IMR-90 (cell line): ENCODE results near the gene KCNK6. TPM values are rescaled to one million over a fixed set of nuclear protein-coding genes. Genes with fewer than 3 reads are reported as not detected.
A peak's percentile ranks its signal among the peaks of the same experiment; 100 is the strongest.

Experiments
- ATAC-seq: fragments of 200-7000 bp; cut with Tn5 transposase; 2 replicates; pipeline ENCODE4 v1.9.1; 2020; ENCODE audit warnings: low read depth, mild to moderate bottlenecking, moderate library complexity
- BruUV-seq: library from RNA; stranded (reverse); fragments of 400-500 nt; replicated peaks from 2 replicates; lab custom pipeline; 2021; lab: Mats Ljungman, UMichigan
- CTCF ChIA-PET: fragments of 300-600 bp; formaldehyde crosslinking; extraction: SDS; loops from one replicate; lab custom pipeline; 2021; ENCODE audit warnings: antibody characterized with exemption; lab: Yijun Ruan, JAX
- POLR2A ChIA-PET: fragments of 300-600 bp; sonication (Branson Sonifier 250); formaldehyde crosslinking; loops from one replicate; lab custom pipeline; 2022; ENCODE audit warnings: antibody characterized with exemption; ENCODE audit not compliant: unreplicated experiment; lab: Charles Lee
- DNase-seq: peaks from one replicate; pipeline ENCODE4 v3.0.0; 2013
- H2AFZ ChIP-seq: replicated peaks from 2 replicates; pipeline ENCODE3; 2013; ENCODE audit warnings: low read length, mild to moderate bottlenecking; ENCODE audit not compliant: poor library complexity
- H2AK5ac ChIP-seq: 2 replicates; pipeline ENCODE4 v1.6.1; 2013; ENCODE audit warnings: low read depth, low read length, inconsistent platforms
- H2AK9ac ChIP-seq: replicated peaks from 2 replicates; pipeline ENCODE3; 2013; ENCODE audit warnings: mild to moderate bottlenecking, low read depth, low read length, moderate library complexity; ENCODE audit not compliant: poor library complexity
- H2BK120ac ChIP-seq: 2 replicates; pipeline ENCODE4 v1.6.1; 2013; ENCODE audit warnings: low read depth, low read length, inconsistent platforms
- H2BK15ac ChIP-seq: 3 replicates; pipeline ENCODE4 v1.6.1; 2013; ENCODE audit warnings: low read depth, low read length, inconsistent platforms
- H2BK20ac ChIP-seq: 2 replicates; pipeline ENCODE4 v1.6.1; 2013; ENCODE audit warnings: low read depth, mild to moderate bottlenecking, inconsistent platforms, low read length, moderate library complexity
- H2BK5ac ChIP-seq: 2 replicates; pipeline ENCODE4 v1.6.1; 2013; ENCODE audit warnings: mild to moderate bottlenecking, low read depth, low read length, inconsistent platforms; ENCODE audit not compliant: poor library complexity, severe bottlenecking
- H3K14ac ChIP-seq: replicated peaks from 2 replicates; pipeline ENCODE4 v1.6.1; 2013; ENCODE audit warnings: low read depth, low read length, inconsistent platforms
- H3K18ac ChIP-seq: 2 replicates; pipeline ENCODE4 v1.6.1; 2013; ENCODE audit warnings: low read depth, low read length, control low read depth
- H3K23ac ChIP-seq: 2 replicates; pipeline ENCODE4 v1.6.1; 2013; ENCODE audit warnings: low read depth, low read length, inconsistent platforms
- H3K27ac ChIP-seq: 2 replicates; pipeline ENCODE4 v1.5.1; 2013; ENCODE audit warnings: mild to moderate bottlenecking, control low read depth, low read length; ENCODE audit not compliant: insufficient read depth
- H3K27me3 ChIP-seq: 2 replicates; pipeline ENCODE4 v1.6.1; 2013; ENCODE audit warnings: low read length; ENCODE audit not compliant: control insufficient read depth, insufficient read depth
- H3K36me3 ChIP-seq: 2 replicates; pipeline ENCODE4 v1.6.1; 2013; ENCODE audit warnings: low read length, mixed read lengths; ENCODE audit not compliant: control insufficient read depth, insufficient read depth
- H3K4ac ChIP-seq: 2 replicates; pipeline ENCODE4 v1.6.1; 2013; ENCODE audit warnings: low read depth, low read length, inconsistent platforms
- H3K4me1 ChIP-seq: 2 replicates; pipeline ENCODE4 v1.6.1; 2013; ENCODE audit warnings: low read length, mixed read lengths; ENCODE audit not compliant: control insufficient read depth, insufficient read depth
- H3K4me2 ChIP-seq: 2 replicates; pipeline ENCODE4 v1.6.1; 2013; ENCODE audit warnings: low read depth, mild to moderate bottlenecking, control low read depth, low read length, moderate library complexity
- H3K4me3 ChIP-seq: 2 replicates; pipeline ENCODE4 v1.5.1; 2013; ENCODE audit warnings: low read depth, mild to moderate bottlenecking, control low read depth, low read length, moderate library complexity; ENCODE audit not compliant: insufficient read depth
- H3K56ac ChIP-seq: 2 replicates; pipeline ENCODE4 v1.6.1; 2013; ENCODE audit warnings: low read length, inconsistent platforms; ENCODE audit not compliant: insufficient read depth; ENCODE audit errors: extremely low read depth
- H3K79me1 ChIP-seq, 2 experiments: 2 replicates each; pipeline ENCODE4 v1.6.1; 2013; ENCODE audit warnings: low read length in 2 of 2, inconsistent platforms in 1 of 2, low read depth in 1 of 2
- H3K9ac ChIP-seq: 2 replicates; pipeline ENCODE4 v1.6.1; 2013; ENCODE audit warnings: low read depth, low read length, control low read depth
- H3K9me1 ChIP-seq: 2 replicates; pipeline ENCODE4 v1.6.1; 2013; ENCODE audit warnings: low read length, inconsistent platforms; ENCODE audit not compliant: insufficient read depth
- H3K9me3 ChIP-seq: 2 replicates; pipeline ENCODE4 v1.6.1; 2013; ENCODE audit warnings: low read length; ENCODE audit not compliant: control insufficient read depth, insufficient read depth
- H4K20me1 ChIP-seq: 2 replicates; pipeline ENCODE4 v1.6.1; 2013; ENCODE audit warnings: low read length, inconsistent platforms; ENCODE audit not compliant: insufficient read depth
- H4K5ac ChIP-seq: 2 replicates; pipeline ENCODE4 v1.6.1; 2013; ENCODE audit warnings: mild to moderate bottlenecking, low read depth, low read length, control low read depth
- H4K8ac ChIP-seq, 2 experiments: 2 replicates each; pipeline ENCODE4 v1.6.1; 2013; ENCODE audit warnings: low read depth in 2 of 2, low read length in 2 of 2, control low read depth in 1 of 2, inconsistent platforms in 1 of 2
- H4K91ac ChIP-seq: 2 replicates; pipeline ENCODE4 v1.6.1; 2013; ENCODE audit warnings: low read depth, low read length, inconsistent platforms; ENCODE audit not compliant: insufficient read depth
- NFE2L2 ChIP-seq: fragments of 150-350 bp; IDR thresholded peaks from 2 replicates; pipeline ENCODE4 v1.6.1; 2016; ENCODE audit warnings: low read depth, mild to moderate bottlenecking, low read length
- RAD21 ChIP-seq: IDR thresholded peaks from 2 replicates; pipeline ENCODE4 v1.6.1; 2012; ENCODE audit warnings: low read length, improper control_type of control experiment
- SMC3 ChIP-seq: fragments of 150-350 bp; IDR thresholded peaks from 2 replicates; pipeline ENCODE4 v1.6.1; 2016; ENCODE audit warnings: low read depth, mild to moderate bottlenecking, antibody characterized with exemption, low read length, moderate library complexity
- USF2 ChIP-seq: fragments of 150-350 bp; IDR thresholded peaks from 2 replicates; pipeline ENCODE4 v1.6.1; 2017; ENCODE audit warnings: mild to moderate bottlenecking, antibody characterized with exemption, low read length, low read depth
- WGBS, 2 experiments: methylation state at CpG; one replicate each; pipeline versions ENCODE4 v1.1.5 to v1.1.7; 2013; ENCODE audit warnings: missing lambda C conversion rate in 2 of 2; ENCODE audit not compliant: insufficient read length in 1 of 2; ENCODE audit errors: extremely low coverage in 2 of 2; 5-methylcytosine and 5-hydroxymethylcytosine counted together
- dilution Hi-C: fragments of 300-500 bp; cut with HindIII; formaldehyde crosslinking; loops from one replicate; pipeline ENCODE4 v1.14.3; 2018; ENCODE audit warnings: low sequenced_read_pairs; ENCODE audit not compliant: unreplicated experiment
- in situ Hi-C: fragments of 300-500 bp; cut with MboI; formaldehyde crosslinking; loops from 3 replicates; pipeline ENCODE4 v1.14.3; 2019; ENCODE audit warnings: low sequenced_read_pairs, inconsistent platforms, mixed read lengths
- intact Hi-C: fragments of 100-400 bp; cut with micrococcal nuclease; formaldehyde crosslinking; loops from 2 replicates; pipeline ENCODE4 v1.10.0; 2022
- polyA plus RNA-seq, 3 experiments: library from polyadenylated mRNA; depleted of rRNA; stranded (reverse); fragments of >200 nt; gene quantifications; 2 replicates each; pipeline ENCODE4 v1.2.3, GENCODE V29; 2012; ENCODE audit warnings: low replicate concordance in 1 of 3
- total RNA-seq: library from RNA; depleted of rRNA; stranded (reverse); fragments of >200 nt; gene quantifications from 2 replicates; pipeline ENCODE4 v1.2.3, GENCODE V29; 2012
- TF ChIP-seq, protein P1 (sequence below): conservative IDR thresholded peaks from 2 replicates; pipeline ENCODE4 v1.5.1; 2012; ENCODE audit warnings: mild to moderate bottlenecking, low read depth, low read length, improper control_type of control experiment

The KCNK6 gene
- total and polyA plus RNA-seq, 2 of the 4 experiments (the other 2 are of a cell fraction) = 2.7 to 4.5 TPM

GRCh38 chr19:38320969-38321339, 1.3 kb downstream of the KCNK6 start:
- H3K4me2 ChIP-seq = peak overlapping the region; percentile 86; the same call in 1 of the 2 replicates
- no peak overlapping the region for H4K91ac ChIP-seq
- H4K8ac ChIP-seq = no peak overlapping the region
- in situ Hi-C loops (no loop called here), dilution Hi-C loops (no loop called here), intact Hi-C loops (no loop called here)
- no peak overlapping the region for H3K4ac ChIP-seq
- H3K18ac ChIP-seq = no peak overlapping the region
- no peak overlapping the region for H2BK15ac ChIP-seq
- no peak overlapping the region for H3K9ac ChIP-seq
- no peak for DNase-seq
- no peak overlapping the region for H3K14ac ChIP-seq
- BruUV-seq = no TSS peak
- 100% methylated on average over 3 of the region's 3 CpGs; no CpG with 5 or more reads in 1 of the 2 experiments for WGBS, 2 experiments
- no peak overlapping the region for H3K27ac ChIP-seq
- H3K9me3 ChIP-seq = no peaks in the 10 kb centered on the region
- 0 out of 2 replicates have a peak, but pooled peaks cover 5% of the 10 kb centered on the region for H3K9me1 ChIP-seq
- H3K79me1 ChIP-seq = peaks cover 0 to 4% of the 10 kb centered on the region in 2 experiments; a peak in 1 of 4 replicates
- H3K4me3 ChIP-seq = no peak overlapping the region
- H2AFZ ChIP-seq = no peak overlapping the region
- no peaks in the 10 kb centered on the region for H4K20me1 ChIP-seq
- ChIA-PET CTCF (interaction anchor here (0.7 to 1.4 kb wide), 2 partner anchors 75 to 422 kb away, joined by 3 to 4 read pairs; no protein-coding TSS in a partner anchor), POLR2A (interaction anchor here (0.7 kb wide), 1 partner anchor 329 kb away, joined by 9 read pairs; no protein-coding TSS in a partner anchor)
- no peak overlapping the region for H2AK9ac ChIP-seq
- peaks cover 6% of the 10 kb centered on the region for H3K4me1 ChIP-seq
- H2BK120ac ChIP-seq = no peak overlapping the region
- H2BK20ac ChIP-seq = no peak overlapping the region
- no peak overlapping the region for H4K5ac ChIP-seq
- ATAC-seq = no peak
- no peak for TF ChIP-seq NFE2L2
- TF ChIP-seq, protein P1, sequence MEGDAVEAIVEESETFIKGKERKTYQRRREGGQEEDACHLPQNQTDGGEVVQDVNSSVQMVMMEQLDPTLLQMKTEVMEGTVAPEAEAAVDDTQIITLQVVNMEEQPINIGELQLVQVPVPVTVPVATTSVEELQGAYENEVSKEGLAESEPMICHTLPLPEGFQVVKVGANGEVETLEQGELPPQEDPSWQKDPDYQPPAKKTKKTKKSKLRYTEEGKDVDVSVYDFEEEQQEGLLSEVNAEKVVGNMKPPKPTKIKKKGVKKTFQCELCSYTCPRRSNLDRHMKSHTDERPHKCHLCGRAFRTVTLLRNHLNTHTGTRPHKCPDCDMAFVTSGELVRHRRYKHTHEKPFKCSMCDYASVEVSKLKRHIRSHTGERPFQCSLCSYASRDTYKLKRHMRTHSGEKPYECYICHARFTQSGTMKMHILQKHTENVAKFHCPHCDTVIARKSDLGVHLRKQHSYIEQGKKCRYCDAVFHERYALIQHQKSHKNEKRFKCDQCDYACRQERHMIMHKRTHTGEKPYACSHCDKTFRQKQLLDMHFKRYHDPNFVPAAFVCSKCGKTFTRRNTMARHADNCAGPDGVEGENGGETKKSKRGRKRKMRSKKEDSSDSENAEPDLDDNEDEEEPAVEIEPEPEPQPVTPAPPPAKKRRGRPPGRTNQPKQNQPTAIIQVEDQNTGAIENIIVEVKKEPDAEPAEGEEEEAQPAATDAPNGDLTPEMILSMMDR = no peak
- no peak for TF ChIP-seq SMC3
- TF ChIP-seq RAD21 = no peak
- no peak for TF ChIP-seq USF2
- H2AK5ac ChIP-seq = no peak overlapping the region
- no peak overlapping the region for H2BK5ac ChIP-seq
- H3K56ac ChIP-seq = no peak overlapping the region
- no peaks in the 10 kb centered on the region; the same call in 1 of the 2 replicates for H3K27me3 ChIP-seq
- H3K36me3 ChIP-seq = 0 out of 2 replicates have a peak, but pooled peaks cover 1% of the 10 kb centered on the region
- no peak overlapping the region for H3K23ac ChIP-seq
